Fibroblast of lung (primary cell): Measurements from ENCODE around the gene GPR45. TPM values are rescaled to one million over a fixed set of nuclear protein-coding genes. Genes with fewer than 3 reads are reported as not detected.
A peak's percentile ranks its signal among the peaks of the same experiment; 100 is the strongest.

Experiments
- DNase-seq, 2 donors: peaks; one replicate each; pipeline versions ENCODE4 v3.0.0 to v3.0.0-alpha.2; 2010; ENCODE audit warnings: low read depth in 2 of 2
- H2AFZ ChIP-seq: 2 replicates; pipeline ENCODE4 v1.5.1; 2012; ENCODE audit warnings: low read length, control low read depth, inconsistent platforms
- H3K27ac ChIP-seq: 2 replicates; pipeline ENCODE4 v1.5.1; 2011; ENCODE audit warnings: low read length, control low read depth; ENCODE audit not compliant: insufficient read depth
- H3K27me3 ChIP-seq: 2 replicates; pipeline ENCODE4 v1.5.1; 2011; ENCODE audit warnings: mild to moderate bottlenecking, low read length; ENCODE audit not compliant: control insufficient read depth, insufficient read depth
- H3K36me3 ChIP-seq: 2 replicates; pipeline ENCODE4 v1.5.1; 2011; ENCODE audit warnings: low read length; ENCODE audit not compliant: control insufficient read depth, insufficient read depth
- H3K4me1 ChIP-seq: 2 replicates; pipeline ENCODE4 v1.5.1; 2011; ENCODE audit warnings: low read length; ENCODE audit not compliant: control insufficient read depth, insufficient read depth; ENCODE audit errors: extremely low read depth
- H3K4me2 ChIP-seq: 2 replicates; pipeline ENCODE4 v1.5.1; 2011; ENCODE audit warnings: low read length, control low read depth; ENCODE audit not compliant: insufficient read depth; ENCODE audit errors: extremely low read depth
- H3K4me3 ChIP-seq, 4 experiments: fragments of 200-600 bp in 1 of 4; sonication (generic) in 1 of 4; replicated peaks in 1 of 4; 2 replicates each; pipeline ENCODE4 v1.5.1; 2011 to 2016; ENCODE audit warnings: low read length in 4 of 4, low read depth in 3 of 4, mild to moderate bottlenecking in 3 of 4, control low read depth in 2 of 4, inconsistent platforms in 1 of 4, mixed read lengths in 1 of 4; ENCODE audit not compliant: insufficient read depth in 1 of 4; ENCODE audit errors: control extremely low read depth in 1 of 4
- H3K79me2 ChIP-seq: 2 replicates; pipeline ENCODE4 v1.5.1; 2012; ENCODE audit warnings: mild to moderate bottlenecking, low read length, inconsistent platforms; ENCODE audit not compliant: control insufficient read depth, insufficient read depth
- H3K9ac ChIP-seq: 2 replicates; pipeline ENCODE4 v1.5.1; 2011; ENCODE audit warnings: mild to moderate bottlenecking, low read length, control low read depth; ENCODE audit not compliant: insufficient read depth
- H3K9me3 ChIP-seq: 2 replicates; pipeline ENCODE4 v1.5.1; 2012; ENCODE audit warnings: low read depth, low read length; ENCODE audit not compliant: control insufficient read depth, insufficient read depth
- H4K20me1 ChIP-seq: 2 replicates; pipeline ENCODE4 v1.5.1; 2011; ENCODE audit warnings: low read length; ENCODE audit not compliant: control insufficient read depth, insufficient read depth; ENCODE audit errors: extremely low read depth
- EZH2 ChIP-seq: IDR thresholded peaks from 2 replicates; pipeline ENCODE4 v1.5.1; 2012; ENCODE audit warnings: low read length, control low read depth, mild to moderate bottlenecking; ENCODE audit errors: missing control alignments
- polyA plus RNA-seq, 2 donors: library from polyadenylated mRNA; depleted of rRNA in 1 of 2; stranded (reverse) in 1 of 2; unstranded in 1 of 2; fragments of >200 nt; gene quantifications; 2 replicates each; pipeline ENCODE4 v1.2.1, GENCODE V29; 2011 to 2012; ENCODE audit warnings: missing spikeins in 1 of 2
- total RNA-seq: library from RNA; depleted of rRNA; stranded (reverse); fragments of >200 nt; gene quantifications from 2 replicates; pipeline ENCODE4 v1.2.1, GENCODE V29; 2014
- TF ChIP-seq, protein P1 (sequence below), 2 donors: IDR thresholded peaks in 1 of 2; conservative IDR thresholded peaks in 1 of 2; 1 replicate in 1 of 2; 2 replicates in 1 of 2; pipeline ENCODE4 v1.5.1; 2011 to 2012; ENCODE audit warnings: low read length in 2 of 2, control low read depth in 1 of 2, inconsistent platforms in 1 of 2, low read depth in 1 of 2, mild to moderate bottlenecking in 1 of 2

GPR45 gene
- total and polyA plus RNA-seq, 2 donors (not counting 1 experiment from before 2014, with no cell fraction given), result not detected

DNA sequence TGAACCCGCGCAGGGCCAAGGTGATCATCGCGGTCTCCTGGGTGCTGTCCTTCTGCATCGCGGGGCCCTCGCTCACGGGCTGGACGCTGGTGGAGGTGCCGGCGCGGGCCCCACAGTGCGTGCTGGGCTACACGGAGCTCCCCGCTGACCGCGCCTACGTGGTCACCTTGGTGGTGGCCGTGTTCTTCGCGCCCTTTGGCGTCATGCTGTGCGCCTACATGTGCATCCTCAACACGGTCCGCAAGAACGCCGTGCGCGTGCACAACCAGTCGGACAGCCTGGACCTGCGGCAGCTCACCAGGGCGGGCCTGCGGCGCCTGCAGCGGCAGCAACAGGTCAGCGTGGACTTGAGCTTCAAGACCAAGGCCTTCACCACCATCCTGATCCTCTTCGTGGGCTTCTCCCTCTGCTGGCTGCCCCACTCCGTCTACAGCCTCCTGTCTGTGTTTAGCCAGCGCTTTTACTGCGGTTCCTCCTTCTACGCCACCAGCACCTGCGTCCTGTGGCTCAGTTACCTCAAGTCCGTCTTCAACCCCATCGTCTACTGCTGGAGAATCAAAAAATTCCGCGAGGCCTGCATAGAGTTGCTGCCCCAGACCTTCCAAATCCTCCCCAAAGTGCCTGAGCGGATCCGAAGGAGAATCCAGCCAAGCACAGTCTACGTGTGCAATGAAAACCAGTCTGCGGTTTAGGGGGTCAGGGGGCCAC is 897 bp downstream of the GPR45 start:
- Histone ChIP-seq H3K27ac (no peak overlapping the region), H3K27me3 (no peaks in the 10 kb centered on the region), H3K4me2 (no peak overlapping the region), H3K4me1 (no peaks in the 10 kb centered on the region), H3K9ac (no peak overlapping the region), H3K4me3 (no peak overlapping the region), H3K36me3 (no peaks in the 10 kb centered on the region), H4K20me1 (no peaks in the 10 kb centered on the region), H3K79me2 (no peaks in the 10 kb centered on the region), H2AFZ (no peak overlapping the region), H3K9me3 (no peaks in the 10 kb centered on the region)
- DNase-seq, result no peak
- no peak for TF ChIP-seq EZH2
- TF ChIP-seq, protein P1, sequence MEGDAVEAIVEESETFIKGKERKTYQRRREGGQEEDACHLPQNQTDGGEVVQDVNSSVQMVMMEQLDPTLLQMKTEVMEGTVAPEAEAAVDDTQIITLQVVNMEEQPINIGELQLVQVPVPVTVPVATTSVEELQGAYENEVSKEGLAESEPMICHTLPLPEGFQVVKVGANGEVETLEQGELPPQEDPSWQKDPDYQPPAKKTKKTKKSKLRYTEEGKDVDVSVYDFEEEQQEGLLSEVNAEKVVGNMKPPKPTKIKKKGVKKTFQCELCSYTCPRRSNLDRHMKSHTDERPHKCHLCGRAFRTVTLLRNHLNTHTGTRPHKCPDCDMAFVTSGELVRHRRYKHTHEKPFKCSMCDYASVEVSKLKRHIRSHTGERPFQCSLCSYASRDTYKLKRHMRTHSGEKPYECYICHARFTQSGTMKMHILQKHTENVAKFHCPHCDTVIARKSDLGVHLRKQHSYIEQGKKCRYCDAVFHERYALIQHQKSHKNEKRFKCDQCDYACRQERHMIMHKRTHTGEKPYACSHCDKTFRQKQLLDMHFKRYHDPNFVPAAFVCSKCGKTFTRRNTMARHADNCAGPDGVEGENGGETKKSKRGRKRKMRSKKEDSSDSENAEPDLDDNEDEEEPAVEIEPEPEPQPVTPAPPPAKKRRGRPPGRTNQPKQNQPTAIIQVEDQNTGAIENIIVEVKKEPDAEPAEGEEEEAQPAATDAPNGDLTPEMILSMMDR (conservative IDR thresholded peaks at IDR 0.05 in 1 of 2, IDR thresholded peaks at IDR 0.05 in 1 of 2; ENCODE audit: low read depth in 1 of 2, low read length in 2 of 2), result no peak

DNA sequence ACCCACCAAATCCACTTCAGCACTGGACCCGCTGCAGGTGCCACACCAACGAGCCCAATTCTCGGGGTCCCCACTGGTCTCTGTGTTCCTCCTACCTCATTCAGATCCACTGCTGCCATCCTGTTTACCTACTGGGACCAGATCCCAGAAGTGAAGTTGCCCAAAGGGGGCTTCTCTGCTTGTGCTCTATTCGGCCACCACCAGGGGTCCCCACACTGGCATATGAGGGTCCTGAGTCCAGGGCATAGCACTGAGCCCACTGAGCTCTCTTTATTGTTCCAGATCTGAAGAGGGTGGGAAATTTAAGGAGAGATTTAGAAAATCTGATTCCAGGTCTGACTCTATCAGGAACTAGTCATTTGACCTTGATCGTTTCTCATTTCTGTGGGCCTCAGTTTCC is 2.4 kb downstream of the GPR45 start:
- no peak for DNase-seq
- Histone ChIP-seq H3K79me2 (no peaks in the 10 kb centered on the region), H3K36me3 (no peaks in the 10 kb centered on the region), H3K9me3 (no peaks in the 10 kb centered on the region), H3K27ac (no peak overlapping the region), H2AFZ (no peak overlapping the region), H3K4me3 (no peak overlapping the region), H3K4me2 (no peak overlapping the region), H3K9ac (no peak overlapping the region), H3K4me1 (no peaks in the 10 kb centered on the region), H4K20me1 (no peaks in the 10 kb centered on the region), H3K27me3 (peaks cover 2% of the 10 kb centered on the region)
- TF ChIP-seq, protein P1 (conservative IDR thresholded peaks at IDR 0.05 in 1 of 2, IDR thresholded peaks at IDR 0.05 in 1 of 2; ENCODE audit: low read depth in 1 of 2, low read length in 2 of 2), result peak in 1 of 2 donors; percentile 24
- no peak for TF ChIP-seq EZH2

DNA sequence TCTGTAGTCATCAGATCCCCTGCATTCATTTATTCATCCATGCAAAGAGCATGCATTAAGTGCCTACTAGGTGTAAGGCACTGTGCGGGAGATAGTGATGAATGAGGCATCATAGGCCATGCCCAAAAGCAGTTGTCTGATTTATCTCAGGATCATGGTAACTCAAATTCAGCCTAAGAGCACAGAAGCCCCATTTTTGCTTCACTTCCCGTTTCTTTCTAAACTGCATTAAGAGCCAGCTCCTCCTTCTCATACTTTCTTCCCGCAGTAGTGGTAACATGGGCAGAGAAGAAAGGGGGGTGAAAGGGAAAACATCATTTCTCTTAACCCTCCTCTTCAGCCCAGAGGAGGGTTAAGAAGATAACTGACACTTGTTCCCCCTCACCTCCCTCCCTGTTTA is 2.9 kb downstream of the GPR45 start:
- H3K9ac ChIP-seq, result no peak overlapping the region
- H2AFZ ChIP-seq, result no peak overlapping the region
- H3K27me3 ChIP-seq, result peaks cover 2% of the 10 kb centered on the region
- no peak overlapping the region for H3K4me3 ChIP-seq
- no peaks in the 10 kb centered on the region for H3K36me3 ChIP-seq
- H3K4me2 ChIP-seq, result no peak overlapping the region
- TF ChIP-seq EZH2, result no peak
- TF ChIP-seq, protein P1 (conservative IDR thresholded peaks at IDR 0.05 in 1 of 2, IDR thresholded peaks at IDR 0.05 in 1 of 2; ENCODE audit: low read depth in 1 of 2, low read length in 2 of 2), result no peak
- no peak overlapping the region for H3K27ac ChIP-seq
- no peaks in the 10 kb centered on the region for H3K9me3 ChIP-seq
- no peaks in the 10 kb centered on the region for H3K79me2 ChIP-seq
- H3K4me1 ChIP-seq, result no peaks in the 10 kb centered on the region
- no peaks in the 10 kb centered on the region for H4K20me1 ChIP-seq
- DNase-seq, result no peak
